ENCODE results near the gene SULT1E1.

Gene SULT1E1

GRCh38 chr4:69813628-69814027 is 46.3 kb downstream of the SULT1E1 start:
- no peak overlapping the region for H3K4me3 ChIP-seq (ENCODE audit: low read length)
- DNase-seq (ENCODE audit: low read depth) = no peak
- no peak for TF ChIP-seq CTCF (conservative IDR thresholded peaks at IDR 0.05; ENCODE audit: low read depth, low read length)

- H3K4me3 ChIP-seq (ENCODE audit: low read length) = no peak overlapping the region
- TF ChIP-seq CTCF (conservative IDR thresholded peaks at IDR 0.05; ENCODE audit: low read depth, low read length) = no peak
- DNase-seq (ENCODE audit: low read depth) = no peak
These were observed 48.8 kb downstream of the SULT1E1 start for GRCh38 chr4:69811166-69811565.

GRCh38 chr4:69800599-69800998 is 59.3 kb downstream of the SULT1E1 start:
- no peak for TF ChIP-seq CTCF (conservative IDR thresholded peaks at IDR 0.05; ENCODE audit: low read depth, low read length)
- no peak for DNase-seq (ENCODE audit: low read depth)
- no peak overlapping the region for H3K4me3 ChIP-seq (ENCODE audit: low read length)

GRCh38 chr4:69799337-69799736 is 60.6 kb downstream of the SULT1E1 start:
- no peak for DNase-seq (ENCODE audit: low read depth)
- no peak for TF ChIP-seq CTCF (conservative IDR thresholded peaks at IDR 0.05; ENCODE audit: low read depth, low read length)
- no peak overlapping the region for H3K4me3 ChIP-seq (ENCODE audit: low read length)

GRCh38 chr4:69793732-69794131 is 66.2 kb downstream of the SULT1E1 start:
- no peak overlapping the region for H3K4me3 ChIP-seq (ENCODE audit: low read length)
- DNase-seq (ENCODE audit: low read depth) = no peak
- no peak for TF ChIP-seq CTCF (conservative IDR thresholded peaks at IDR 0.05; ENCODE audit: low read depth, low read length)

Data from retinal pigment epithelial cell (primary cell).